Epithelial cell of esophagus (primary cell): ENCODE data around the gene IQGAP2.
"Not testable (repeated sequence)": the region's sequence is repeated elsewhere in the genome, so short reads cannot be mapped to it uniquely, and the experiment has no call there.

ENCODE experiments used
- DNase-seq: peaks from one replicate; pipeline ENCODE4 v3.0.0; 2010; ENCODE audit warnings: low read depth
- H3K4me3 ChIP-seq: 2 replicates; pipeline ENCODE4 v1.5.1; 2011; ENCODE audit warnings: mild to moderate bottlenecking, low read length, control low read depth
- TF ChIP-seq, protein P1 (sequence below): IDR thresholded peaks from 2 replicates; pipeline ENCODE4 v1.5.1; 2011; ENCODE audit warnings: low read depth, mild to moderate bottlenecking, low read length, control low read depth, inconsistent platforms; ENCODE audit not compliant: insufficient read depth; ENCODE audit errors: missing control alignments

The IQGAP2 gene

DNA sequence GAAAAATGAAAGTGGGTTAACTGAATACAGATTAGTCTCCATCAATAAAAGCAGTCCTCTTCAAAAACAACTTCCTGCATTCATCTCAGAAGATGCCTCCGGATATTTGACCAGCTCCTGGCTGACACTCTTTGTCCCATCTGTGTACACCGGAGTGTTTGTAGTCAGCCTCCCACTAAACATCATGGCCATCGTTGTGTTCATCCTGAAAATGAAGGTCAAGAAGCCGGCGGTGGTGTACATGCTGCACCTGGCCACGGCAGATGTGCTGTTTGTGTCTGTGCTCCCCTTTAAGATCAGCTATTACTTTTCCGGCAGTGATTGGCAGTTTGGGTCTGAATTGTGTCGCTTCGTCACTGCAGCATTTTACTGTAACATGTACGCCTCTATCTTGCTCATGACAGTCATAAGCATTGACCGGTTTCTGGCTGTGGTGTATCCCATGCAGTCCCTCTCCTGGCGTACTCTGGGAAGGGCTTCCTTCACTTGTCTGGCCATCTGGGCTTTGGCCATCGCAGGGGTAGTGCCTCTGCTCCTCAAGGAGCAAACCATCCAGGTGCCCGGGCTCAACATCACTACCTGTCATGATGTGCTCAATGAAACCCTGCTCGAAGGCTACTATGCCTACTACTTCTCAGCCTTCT lies 329.4 kb downstream of the IQGAP2 start:
- DNase-seq = no peak

DNA sequence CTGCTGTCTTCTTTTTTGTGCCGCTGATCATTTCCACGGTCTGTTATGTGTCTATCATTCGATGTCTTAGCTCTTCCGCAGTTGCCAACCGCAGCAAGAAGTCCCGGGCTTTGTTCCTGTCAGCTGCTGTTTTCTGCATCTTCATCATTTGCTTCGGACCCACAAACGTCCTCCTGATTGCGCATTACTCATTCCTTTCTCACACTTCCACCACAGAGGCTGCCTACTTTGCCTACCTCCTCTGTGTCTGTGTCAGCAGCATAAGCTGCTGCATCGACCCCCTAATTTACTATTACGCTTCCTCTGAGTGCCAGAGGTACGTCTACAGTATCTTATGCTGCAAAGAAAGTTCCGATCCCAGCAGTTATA lies 329.9 kb downstream of the IQGAP2 start:
- TF ChIP-seq, protein P1, sequence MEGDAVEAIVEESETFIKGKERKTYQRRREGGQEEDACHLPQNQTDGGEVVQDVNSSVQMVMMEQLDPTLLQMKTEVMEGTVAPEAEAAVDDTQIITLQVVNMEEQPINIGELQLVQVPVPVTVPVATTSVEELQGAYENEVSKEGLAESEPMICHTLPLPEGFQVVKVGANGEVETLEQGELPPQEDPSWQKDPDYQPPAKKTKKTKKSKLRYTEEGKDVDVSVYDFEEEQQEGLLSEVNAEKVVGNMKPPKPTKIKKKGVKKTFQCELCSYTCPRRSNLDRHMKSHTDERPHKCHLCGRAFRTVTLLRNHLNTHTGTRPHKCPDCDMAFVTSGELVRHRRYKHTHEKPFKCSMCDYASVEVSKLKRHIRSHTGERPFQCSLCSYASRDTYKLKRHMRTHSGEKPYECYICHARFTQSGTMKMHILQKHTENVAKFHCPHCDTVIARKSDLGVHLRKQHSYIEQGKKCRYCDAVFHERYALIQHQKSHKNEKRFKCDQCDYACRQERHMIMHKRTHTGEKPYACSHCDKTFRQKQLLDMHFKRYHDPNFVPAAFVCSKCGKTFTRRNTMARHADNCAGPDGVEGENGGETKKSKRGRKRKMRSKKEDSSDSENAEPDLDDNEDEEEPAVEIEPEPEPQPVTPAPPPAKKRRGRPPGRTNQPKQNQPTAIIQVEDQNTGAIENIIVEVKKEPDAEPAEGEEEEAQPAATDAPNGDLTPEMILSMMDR = no peak
- no peak overlapping the region for H3K4me3 ChIP-seq
- no peak for DNase-seq

More for the DNA sequence above, 329.4 kb downstream of the IQGAP2 start:
- H3K4me3 ChIP-seq = no peak overlapping the region
- TF ChIP-seq, protein P1 = no peak

DNA sequence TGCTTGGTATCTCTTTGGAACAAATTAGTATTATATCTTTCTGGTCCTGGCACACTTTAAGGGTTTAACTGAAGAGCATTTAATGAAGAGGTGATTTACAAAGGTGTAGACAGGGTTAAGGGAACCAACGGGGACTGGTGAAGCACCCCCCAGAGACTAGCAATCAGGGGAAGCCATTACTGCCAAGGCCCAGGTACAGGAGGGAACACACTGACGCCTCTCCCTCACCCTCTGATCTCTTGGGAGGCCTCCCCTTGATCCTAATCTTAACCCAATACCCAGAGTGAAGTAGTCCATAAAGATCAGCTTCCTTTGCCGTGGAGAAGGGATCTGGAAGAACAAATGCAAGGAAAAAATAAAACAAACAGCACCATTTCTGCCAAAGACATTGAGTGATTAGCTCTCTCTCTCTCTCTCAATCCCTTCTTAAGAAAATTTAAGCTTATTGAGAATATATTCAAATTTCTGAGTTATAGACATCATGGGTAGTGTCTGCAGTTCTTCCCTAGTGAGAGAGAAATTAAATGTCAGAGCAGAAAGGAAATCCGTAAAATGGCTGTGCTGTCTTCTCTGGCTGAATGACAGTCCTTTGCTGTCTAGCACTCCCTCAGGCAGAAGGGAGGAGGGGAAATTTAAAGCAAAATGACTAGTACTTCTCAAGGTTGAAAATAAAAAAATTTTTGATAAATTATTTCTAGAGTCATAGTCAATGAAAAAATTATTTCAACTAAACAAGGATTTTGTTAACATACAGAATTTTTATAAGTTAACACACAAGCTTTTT lies 332.9 kb downstream of the IQGAP2 start:
- TF ChIP-seq, protein P1 = no peak
- no peak overlapping the region for H3K4me3 ChIP-seq
- no peak for DNase-seq

DNA sequence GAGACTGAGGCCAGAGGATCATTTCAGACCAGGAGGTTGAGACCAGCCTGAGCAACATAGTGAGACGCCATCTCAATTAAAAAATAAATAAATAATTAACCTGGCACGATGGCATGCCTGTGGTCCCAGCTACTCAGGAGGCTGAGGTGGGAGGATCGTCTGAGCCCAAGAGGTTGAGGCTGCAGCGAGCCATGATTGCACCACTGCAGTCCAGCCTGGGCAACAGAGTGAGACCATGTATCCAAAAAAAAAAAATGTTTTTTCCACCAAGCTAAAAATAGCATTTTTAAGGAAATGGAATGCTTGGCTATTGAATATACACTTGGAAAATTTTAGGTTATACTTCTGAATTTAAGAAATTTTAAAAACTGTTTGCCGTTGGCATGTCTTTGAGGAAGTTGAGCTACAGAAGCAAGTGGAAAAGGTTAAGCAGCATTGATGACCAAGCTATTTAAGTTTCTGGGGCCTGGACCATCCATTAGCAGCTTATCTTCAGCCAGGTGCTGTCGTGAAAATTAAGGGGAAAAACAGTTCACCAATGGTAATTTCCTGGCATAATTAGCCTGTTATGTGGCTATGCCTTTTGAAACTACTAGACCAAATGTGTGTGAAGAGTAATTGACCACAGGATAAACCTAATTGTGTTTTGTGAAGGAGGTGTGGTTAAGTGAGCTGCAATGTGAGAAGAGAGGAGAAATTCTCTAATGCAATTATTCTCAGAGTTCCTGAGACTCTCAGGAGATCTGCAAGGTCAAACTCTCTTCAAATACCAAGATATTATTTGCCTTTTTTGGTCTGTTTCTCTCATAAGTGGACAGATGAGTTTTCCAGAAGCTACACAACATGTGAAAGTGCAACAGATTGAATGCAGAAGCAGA lies 333.8 kb downstream of the IQGAP2 start:
- H3K4me3 ChIP-seq = no peak overlapping the region
- DNase-seq = no peak
- TF ChIP-seq, protein P1 = no peak

DNA sequence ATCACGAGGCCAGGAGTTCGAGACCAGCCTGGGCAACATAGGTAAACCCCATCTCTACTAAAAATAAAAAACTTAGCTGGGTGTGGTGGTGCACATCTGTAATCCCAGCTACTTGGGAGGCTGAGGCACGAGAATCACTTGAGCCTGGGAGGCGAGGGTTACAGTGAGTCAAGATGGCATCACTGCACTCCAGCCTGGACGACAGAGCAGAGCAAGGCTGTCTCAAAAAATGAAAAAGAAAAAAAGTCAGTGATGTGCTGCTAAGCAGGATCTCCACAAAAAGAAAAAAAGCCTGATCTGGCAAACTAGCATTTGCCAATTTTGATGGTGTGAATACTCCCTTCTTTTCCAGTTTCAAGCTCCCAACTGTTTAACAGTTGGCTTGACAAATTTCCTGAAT lies 334.8 kb downstream of the IQGAP2 start:
- DNase-seq = no peak
- TF ChIP-seq, protein P1 = no peak

DNA sequence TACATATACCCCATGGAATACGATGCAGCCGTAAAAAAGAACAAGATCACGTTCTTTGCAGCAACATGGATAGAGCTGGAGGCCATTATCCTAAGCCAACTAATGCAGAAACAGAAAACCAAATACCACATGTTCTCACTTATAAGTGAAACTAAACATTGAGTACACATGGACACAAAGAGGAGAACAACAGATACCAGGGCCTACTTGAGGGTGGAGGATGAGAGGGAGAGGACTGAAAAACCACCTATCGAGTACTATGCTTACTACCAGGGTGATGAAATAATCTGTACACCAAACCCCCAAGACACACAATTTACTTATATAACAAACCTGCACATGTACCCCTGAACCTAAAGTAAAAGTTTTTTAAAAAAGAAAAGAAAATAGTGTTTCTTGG lies 338.4 kb downstream of the IQGAP2 start:
- not testable (repeated sequence) for DNase-seq, H3K4me3 ChIP-seq

More for the DNA sequence above, 334.8 kb downstream of the IQGAP2 start:
- no peak overlapping the region for H3K4me3 ChIP-seq

DNA sequence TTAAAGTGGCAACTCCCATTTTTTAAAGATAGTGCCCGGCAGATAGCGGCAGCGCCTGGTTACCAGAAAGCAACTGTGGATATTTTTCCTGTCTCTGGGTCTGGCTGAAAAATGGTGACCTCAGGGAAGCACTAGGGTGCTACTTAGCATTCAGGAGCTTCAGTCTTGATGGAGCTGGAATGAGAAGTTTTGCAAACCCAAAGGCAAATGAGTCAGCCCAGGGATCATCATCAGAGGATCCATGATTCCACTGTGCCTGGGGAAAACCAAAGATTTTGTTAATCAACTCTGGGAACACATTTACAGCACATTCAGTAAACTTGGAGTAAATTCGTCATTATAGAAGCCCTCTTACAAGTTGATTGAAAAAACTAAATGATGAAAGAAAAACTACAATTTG lies 339.5 kb downstream of the IQGAP2 start:
- no peak overlapping the region for H3K4me3 ChIP-seq
- TF ChIP-seq, protein P1 = no peak
- peak; percentile 58 for DNase-seq
